Activated CD4-positive, alpha-beta T cell treated with anti-CD3 and anti-CD28 coated beads, Interleukin-2, amount 50 U/mL, for 4 hours (primary cell): ENCODE measurements around the gene SF3A2.

Source experiments
- DNase-seq, 2 experiments: peaks; one replicate each; pipeline ENCODE4 v3.0.0-alpha.2; 2020

The SF3A2 gene

DNA sequence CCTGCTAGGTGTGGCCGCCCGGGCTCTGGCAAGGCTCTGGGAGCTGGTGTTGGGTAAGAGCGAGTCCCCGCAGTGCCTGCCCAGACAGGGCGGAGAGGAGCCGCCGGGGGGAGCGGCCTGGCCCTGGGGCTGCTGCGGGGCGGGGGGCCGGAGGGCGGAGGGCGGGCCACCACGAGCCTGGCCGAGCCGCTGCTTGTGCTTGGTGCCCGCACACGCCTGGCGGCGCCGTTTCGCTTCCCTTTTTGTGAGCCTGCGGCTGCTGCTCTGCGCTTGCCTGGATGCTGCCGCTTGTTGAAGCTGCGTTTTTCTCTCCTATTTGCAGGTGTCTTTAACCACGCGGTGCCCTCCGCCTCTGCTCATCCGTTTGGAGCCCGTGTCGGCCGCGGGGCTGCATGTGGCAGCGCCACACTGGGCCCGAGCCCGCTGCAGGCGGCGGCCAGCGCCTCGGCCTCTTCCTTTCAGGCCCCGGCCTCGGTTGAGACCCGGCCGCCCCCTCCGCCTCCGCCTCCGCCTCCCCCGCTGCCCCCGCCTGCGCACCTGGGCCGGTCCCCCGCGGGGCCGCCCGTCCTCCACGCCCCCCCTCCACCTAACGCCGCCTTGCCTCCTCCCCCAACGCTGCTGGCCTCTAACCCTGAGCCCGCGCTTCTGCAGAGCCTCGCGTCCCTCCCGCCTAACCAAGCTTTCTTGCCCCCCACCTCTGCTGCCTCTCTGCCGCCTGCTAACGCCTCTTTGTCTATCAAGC, 9.0 kb upstream of the SF3A2 start:
- DNase-seq = no peak

DNA sequence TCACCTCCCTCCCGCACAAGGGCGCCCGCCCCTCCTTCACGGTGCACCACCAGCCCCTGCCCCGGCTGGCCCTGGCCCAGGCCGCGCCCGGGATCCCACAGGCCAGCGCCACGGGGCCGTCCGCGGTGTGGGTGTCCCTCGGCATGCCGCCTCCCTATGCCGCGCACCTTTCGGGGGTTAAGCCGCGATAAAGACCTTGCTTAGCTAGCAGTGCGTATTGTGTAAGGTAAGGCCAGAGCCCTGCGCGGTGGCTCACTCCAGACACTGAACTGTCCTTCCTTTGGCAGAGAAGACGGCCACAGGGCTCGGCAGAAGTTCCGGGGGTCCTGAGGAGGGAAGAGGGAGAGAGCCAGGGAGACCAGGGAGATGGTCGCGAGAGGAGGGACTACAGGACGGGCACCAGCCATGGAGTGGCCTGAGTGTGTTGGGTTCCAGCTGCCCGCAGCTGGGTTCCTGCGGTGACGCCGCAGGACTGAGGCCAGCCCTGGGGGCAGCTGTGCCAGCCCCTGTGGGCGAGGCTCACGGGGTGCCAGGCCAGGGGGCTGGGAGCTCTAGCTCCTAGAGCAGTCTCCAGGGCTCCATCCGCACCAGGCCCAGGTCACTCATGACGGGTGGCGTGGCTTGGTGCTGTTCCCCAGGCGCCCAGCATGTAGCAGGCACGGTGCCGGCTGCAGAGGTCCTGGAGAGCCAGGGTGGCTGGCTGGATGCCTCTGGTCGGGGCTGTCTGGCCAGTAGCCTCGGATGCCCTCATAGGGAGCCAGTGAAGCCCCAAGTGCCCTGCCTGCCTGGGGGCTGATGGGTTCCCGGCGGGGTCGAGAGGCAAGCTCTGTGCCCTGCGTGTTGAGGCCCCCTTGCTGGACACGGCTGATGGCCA, 8.2 kb upstream of the SF3A2 start:
- DNase-seq = no peak

DNA sequence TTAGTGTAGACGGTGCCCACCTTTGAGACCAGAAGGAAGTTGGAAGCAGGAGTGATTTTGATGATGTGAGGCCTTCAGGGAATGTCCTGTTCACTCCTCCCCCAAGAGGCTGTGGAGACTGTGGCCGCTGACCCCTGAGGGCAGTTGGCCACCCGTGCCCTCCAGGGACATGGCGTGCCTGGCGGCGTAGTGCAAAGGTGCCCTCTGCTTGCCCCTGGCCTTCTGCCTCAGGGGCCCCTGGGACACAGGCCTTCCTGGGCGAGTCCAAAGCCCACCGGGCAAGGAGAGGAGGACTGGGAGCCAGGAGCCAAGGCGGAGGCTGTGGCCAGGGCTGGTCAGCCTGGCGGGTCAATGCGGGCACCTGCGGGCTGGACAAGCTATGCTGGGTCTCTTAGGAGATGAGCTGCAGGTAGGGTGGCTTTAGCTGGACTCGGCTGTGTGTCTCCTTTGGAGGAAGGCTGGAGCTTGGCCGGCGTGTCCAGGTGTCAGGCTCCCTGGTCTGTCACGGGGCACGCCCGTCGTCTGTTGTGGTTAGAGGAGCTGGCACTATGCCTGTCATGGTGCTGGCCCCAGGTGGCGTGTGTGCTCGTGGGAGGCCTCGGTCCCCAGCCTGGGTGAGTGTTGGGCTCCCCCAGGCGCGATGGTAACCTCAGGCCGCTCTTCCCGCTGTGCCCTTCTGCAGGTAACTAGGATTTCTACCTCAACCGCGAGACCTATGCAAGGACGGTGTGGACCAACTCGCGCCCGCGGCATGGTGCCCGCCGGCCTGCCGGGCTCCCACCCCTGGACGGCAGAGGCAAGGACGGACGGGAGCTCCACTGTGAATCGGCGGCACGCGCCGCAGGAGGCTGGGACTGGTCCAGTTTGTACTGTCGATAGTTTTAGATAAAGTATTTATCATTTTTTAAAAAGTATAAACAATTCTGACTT, 7.3 kb upstream of the SF3A2 start:
- DNase-seq = no peak

DNA sequence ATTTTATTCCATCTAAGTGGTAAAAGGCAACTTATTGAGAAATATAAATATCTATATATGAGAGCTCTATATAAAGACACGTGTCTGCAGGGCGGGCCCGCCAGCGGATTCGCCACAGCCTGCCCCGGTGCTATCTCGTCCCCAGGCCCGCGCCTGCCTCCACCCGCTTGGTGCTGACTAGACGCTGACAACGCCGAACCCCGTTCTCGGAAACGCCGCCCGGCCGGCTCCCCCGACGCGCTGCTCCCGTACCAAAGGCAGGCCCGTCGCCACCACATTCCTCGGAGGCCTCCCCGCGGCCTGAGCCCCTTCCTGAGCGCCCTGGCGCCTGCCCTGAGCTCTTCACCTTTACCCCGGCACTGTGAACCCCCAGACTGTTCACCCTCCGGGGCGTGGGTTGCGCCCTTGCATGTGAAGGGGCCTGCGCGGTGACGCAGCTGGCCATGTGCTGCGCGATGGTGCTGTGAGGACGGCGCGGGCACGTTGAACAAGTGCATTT, 6.5 kb upstream of the SF3A2 start:
- no peak for DNase-seq

DNA sequence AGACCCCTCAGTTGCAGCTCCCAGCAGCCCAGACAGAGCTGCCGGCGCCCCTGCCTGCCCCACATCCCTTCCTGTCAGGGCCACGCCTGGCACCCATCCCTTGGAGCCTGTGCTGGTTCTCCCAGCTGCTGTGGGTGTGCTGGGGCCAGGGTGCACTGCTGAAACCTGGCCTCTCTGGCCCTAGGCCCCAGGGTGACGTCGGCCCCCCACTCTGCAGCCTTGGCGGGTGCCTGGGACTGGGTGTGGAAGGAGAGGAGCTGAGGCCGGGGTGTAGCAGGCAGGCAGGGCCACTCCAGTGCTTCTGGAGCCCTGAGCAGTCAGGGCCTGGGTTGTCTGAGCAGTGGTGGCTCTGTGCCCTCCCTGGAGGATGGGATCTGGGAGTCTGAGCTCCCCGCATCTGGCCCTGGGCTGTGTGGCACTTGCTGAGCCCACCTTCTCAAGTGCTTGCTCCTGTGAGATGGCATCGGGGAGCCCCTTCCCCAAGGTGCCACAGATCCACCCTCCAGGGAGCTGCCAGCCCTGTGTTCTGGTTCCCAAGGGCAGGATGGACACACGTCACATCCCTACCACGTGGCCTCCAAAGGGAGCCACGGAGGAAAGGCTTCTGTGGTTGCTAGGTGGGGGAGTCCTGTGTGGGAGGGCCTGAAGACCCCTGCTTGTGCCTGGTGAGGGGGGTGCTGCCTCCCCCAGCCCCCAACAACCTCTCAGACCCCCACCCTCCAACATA, 5.7 kb upstream of the SF3A2 start:
- no peak for DNase-seq

DNA sequence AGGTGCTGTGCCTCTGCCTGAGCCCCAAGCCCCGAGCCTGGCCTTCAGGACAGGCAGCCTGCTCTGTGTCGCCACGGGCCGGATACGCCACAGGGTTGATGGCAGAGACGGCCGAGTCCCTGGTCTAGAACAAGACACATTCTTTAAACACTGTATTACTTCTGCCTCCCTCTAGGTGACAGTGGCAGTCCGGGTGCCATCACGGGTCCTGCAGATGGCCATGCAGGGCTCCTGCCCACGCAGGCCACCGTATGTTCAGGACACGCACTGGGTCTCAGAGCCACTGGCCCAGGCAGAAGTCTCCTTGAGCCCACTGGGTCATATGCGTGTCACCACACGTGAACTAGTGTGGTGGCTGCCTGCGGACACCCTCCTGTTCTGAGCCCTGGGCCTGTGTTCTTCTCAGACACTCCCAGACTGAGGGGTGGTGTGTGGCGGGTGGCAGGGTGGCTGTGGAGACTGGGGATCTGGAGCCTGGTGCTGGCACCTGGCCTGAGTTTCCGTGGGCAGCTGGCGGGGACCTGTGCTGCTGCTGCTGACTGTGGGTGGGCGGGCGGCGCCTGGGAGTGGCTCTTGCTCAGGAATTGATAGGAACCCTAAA, 4.9 kb upstream of the SF3A2 start:
- DNase-seq = no peak

DNA sequence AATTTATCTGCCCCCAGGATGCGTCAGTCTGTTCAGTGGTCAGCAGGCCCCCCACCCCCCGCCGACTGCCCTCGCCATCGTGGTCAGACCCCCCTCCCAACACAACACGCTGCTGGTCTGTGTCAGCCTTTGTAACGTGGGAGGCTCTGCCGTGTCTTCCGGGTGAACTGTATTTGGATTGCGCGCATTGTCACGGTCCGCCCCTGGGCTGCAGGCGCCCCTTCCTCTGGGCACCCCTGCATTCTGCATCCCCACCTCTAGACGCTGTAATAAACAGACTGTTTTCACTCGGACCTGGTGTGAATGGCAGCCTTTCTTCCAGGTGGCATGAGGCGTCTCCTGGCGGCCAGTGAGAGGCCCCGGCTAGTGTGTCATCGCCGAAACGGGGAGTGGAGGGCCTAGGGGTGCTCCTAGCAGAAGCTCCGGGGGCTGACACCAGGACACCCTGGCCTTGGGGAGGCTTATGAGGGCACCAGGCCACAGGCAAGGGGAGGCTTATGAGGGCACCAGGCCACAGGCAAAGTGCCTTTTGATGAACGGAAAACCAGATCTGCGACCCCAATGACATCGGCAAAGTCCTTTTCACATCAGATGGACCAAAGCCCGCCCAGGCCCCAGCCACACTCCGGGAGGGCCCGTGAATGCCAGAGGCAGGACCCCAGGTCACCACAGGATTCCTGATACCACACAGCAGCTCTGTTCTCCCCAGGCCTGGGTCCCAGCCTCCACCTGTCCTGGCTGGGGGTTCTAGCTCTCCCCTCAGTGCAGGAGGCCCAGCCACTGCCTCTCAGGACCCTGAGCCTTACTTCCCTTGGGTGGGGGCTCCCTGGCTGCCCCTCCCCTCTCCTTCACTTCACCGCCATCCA, 4.1 kb upstream of the SF3A2 start:
- no peak for DNase-seq

DNA sequence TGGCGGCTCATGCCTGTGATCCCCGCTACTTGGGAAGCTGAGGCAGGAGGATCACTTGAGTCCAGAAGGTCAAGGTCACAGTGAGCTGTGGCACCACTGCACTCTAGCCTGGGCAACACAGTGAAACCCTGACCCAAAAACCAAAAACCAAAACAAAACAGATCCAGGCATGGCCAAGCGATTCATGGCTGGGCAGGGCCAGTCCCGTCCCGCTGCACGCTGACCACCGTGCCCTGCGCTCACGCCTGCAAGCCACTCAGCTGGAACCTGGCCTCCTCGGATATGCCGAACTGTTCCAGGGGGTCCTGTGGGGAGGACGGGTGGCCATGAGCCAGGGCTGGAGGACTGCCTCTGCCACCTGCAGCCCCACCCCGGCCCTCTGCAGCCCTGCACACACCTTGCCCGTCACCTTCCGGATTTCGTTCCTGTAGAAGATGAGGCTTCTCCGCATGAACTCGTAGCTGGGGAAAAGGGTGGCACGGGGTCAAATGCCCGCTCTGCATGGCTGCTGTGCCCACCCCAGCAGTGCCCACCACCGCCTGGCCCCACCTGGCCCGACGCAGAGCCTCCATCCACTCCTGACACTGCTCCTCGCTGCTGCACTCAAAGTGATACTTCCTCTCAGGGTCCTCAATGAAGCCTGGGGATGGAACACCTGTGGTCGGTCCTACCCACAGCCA, 2.9 kb upstream of the SF3A2 start:
- DNase-seq = no peak

DNA sequence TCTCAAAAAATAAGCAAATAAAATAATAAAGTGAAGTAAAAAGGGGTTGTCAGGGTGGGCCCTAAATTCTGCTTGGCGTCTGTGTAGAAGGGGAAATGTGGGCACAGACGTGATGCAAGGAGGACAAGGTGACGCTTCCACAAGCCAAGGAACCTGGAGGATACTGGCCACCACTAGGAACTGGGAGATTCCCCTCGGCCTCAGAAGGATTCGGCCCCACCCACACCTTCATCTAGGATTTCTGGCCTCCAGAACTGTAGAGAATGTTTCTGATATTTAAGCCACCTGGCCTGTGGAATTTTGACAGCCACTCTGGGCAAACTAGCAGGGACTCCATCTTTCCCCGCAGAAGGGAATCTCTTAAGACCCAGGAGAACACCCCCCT, 1.6 kb upstream of the SF3A2 start:
- DNase-seq = no peak

DNA sequence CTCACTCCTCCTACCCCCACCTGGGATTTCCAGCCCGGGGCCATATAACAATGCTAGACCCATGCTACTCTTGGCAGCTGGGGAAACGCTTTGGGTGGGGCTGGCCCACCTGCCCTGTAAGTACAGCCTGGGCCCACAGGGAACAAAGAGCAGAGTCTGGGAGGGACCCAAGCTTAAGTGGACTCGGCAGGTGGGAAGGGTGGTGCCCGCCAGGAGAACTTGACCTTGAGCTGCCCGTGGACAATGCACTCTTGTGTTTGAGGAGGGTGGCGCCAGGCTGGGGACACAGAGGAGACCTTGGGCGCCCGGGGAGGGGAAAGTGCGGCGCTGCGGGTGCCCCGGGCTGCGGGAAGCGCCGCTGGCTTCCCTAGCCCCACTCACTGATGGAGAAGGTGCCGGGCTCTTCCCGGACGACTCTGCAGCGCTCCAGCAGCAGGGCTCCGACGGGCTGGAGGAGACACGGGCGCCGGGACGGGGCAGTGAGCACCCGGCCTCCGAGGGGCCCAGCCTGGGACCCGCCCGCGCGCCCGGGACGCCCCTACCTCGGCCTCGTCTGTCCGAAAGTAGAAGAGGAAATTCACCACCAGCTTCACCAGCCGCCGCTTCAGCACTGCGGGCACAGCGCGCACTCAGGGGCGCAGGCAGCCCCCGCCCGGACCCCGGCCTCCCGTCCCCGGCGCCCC, 1.1 kb upstream of the SF3A2 start:
- DNase-seq = no peak

DNA sequence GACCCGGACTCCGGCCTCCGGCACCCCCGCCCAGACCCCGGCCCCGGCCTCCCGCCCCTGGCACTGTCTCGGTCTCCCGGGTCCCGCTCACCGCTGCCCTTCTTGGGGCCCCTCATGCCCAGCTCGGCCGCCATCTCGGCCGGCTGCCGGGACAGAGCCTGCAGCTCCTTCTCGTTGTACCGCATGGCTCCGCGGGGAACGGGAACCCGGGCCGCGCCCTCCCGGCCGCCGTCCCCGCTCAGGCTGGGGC, 635 bp upstream of the SF3A2 start:
- no peak for DNase-seq

DNA sequence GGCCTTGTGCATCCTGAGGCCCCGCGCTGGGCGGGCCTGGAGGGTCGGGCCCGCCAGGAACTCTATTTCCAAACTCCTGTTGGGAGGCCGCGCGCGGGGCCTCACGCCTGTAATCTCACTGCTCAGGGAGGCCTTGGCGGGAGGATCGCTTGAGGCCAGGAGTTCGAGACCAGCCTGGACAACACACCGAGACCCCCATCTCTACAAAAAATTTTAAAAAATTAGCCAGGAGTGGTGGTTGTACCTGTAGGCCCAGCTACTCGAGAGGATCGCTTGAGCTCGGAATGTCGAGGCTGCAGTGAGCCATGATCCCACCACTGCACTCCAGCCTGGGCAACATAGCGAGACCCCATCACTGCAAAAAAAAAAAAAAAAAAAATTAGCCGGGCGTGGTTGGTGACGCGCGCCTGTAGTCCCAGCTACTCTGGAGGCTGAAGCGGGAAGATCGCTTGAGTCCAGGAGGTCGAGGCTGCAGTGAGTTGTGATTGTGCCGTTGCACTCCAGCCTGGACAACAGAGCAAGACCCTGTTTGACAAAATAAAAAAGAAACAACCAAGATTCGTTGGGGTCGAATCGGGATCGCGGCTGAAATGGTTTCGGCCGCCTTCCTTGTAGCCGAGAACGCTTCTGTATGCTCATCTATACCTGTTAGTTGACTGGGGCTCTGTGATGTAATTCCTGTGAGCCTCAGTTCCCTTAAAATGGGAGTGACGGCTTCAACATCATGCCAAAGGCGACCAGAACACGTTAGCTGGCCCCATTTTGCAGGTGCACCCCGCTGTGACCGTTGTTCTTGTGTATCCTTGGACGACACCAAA, 636 bp downstream of the SF3A2 start:
- DNase-seq = no peak

DNA sequence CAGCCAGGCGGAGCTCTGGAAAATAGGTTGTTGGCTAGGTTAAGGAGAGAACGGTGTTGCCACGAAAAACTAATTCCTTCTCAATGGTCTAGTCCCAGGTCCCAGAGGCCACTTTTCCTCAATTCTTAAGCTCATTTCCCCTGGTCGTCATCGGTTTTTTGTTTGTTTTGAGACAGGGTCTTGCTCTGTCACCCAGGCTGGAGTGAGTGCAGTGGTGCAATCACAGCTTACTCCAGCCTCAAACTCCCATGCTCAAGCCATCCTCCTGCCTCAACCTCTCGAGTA, 1.2 kb downstream of the SF3A2 start:
- no peak for DNase-seq

DNA sequence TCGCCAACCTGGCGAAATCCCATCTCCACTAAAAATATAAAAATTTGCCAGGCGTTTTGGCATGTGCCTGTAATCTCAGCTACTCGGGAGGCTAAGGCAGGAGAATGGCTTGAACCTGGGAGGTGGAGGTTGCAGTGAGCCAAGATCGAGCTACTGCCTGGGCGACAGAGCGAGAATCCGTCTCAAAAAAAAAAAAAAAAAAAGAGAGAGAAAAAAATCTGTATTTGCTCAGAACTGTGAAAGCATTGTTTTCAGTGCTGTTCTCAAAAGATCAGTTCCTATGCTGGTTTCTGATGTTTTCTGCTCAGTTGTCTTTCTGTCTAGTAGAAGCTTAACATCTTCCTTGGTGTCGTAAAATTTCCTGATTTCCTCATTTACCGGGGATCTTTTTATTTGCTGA, 2.5 kb downstream of the SF3A2 start:
- no peak for DNase-seq

DNA sequence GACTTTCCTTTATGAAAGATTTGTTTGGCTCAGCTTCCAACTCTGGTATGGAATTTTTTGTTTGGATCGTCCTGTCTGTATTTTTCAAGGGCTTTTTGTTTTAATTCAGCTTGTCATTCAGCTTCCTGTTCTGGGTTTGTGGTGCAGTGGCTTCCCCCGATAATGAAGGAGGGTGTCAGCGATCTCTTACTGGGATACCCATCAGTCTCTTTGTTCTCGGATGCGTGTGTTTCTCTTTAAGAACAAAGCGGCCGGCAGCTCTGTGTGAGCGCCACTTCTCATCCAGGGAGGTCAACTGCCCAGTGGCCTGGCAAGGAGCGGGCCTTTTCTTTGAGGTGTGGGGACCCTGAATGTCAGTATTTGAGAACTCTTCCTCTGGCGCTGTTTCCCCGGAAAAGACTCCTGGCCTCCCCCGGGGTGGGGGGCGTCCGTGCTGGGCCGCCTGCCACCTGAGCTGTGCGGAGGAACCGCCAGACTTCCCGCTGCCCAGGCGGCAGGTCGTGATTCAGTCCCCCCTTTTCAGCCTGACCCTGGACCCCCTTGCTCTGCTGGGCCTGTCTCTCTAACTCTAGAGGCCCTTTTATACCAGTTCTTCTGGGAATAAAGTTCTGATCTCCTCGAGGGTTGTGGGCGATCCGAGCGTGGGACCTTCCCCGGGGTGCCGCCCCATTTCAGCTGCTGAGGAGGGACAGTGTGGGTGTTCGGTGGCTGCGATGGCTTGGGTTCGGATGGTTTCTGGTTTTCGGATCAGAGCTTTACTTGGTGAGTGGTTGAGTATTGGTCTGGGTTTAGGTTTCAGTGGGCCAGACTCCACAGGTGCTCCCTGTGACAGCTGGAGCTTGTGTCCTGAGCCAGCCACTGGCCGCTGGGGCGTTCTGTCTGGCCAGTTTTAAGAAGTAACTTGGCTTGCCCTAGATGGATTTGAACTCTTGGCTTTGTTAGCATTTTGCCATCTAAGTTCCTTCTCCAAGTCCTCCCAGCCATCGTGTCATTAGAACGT, 3.4 kb downstream of the SF3A2 start:
- DNase-seq = no peak

DNA sequence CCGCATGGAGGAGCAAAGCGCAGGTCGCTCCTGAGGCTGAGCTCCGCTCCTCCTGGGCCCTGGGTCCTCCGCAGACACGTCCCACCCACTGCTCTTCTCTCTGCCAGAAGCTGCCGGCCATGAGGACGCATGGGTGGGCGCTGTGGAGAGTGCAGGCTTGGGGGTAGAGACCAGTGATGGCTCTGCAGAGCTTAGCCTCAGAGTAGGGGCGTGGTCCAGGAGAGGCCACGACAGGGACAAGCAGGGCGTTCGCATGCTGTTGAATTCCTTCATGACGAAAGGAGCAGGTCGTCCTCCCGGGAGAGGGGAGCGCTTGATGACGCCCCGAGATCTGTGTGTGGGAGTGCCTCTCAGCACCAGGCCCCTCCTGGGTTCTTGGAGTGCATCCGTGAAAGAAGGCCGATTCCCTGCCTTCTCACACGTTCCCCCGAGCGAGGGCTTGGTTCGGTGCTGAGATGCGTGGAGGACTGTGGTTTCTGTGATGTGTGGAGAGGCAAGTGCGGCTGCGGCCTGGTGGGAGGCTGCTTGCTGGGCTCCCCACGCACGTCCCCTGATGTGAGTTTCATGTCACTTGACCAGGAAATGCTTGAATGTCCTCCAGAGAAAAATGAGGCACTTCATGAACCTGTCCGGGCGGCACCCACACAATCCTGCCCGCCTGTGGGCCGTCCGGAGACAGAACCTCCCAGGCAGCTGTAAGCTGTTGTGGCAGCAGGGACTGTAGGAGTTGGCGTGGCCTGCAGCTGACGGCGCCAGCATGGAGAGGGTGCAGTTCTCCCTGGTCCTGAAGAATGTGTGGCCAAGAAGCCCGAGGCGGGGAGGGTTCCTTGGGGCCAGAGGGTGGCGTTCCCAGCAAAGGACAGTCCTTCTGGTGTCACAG, 4.5 kb downstream of the SF3A2 start:
- no peak for DNase-seq

DNA sequence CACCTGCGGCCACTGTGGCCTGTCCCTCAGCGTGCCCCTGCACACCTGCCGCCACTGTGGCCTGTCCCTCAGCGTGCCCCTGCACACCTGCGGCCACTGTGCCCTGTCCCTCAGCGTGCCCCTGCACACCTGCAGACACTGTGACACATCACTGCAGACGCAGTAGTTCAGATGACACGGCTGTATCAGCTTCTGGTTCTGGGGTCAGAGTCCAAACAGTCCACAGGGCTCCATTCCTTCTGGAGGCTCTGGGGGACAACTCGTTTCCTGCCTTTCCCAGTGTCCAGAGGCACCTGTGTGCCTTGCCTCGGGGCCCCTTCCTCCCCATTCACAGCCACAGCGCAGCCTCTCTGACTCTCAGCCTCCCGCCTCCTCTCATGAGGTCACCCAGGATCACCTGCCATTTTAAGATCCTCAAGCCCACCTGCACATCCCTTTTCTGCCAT, 5.5 kb downstream of the SF3A2 start:
- DNase-seq = no peak
